H9 (cell line): ENCODE results near the gene NGFR. TPM values are rescaled to one million over a fixed set of nuclear protein-coding genes. Genes with fewer than 3 reads are reported as not detected.
A peak's percentile ranks its signal among the peaks of the same experiment; 100 is the strongest.

Experiments used
- DNase-seq: peaks from one replicate; pipeline ENCODE4 v3.0.0-alpha.2; 2017
- H2AFZ ChIP-seq: one replicate; pipeline ENCODE4 v1.6.1; 2013; ENCODE audit warnings: mild to moderate bottlenecking, low read length, control low read depth, moderate library complexity
- H2AK5ac ChIP-seq: 2 replicates; pipeline ENCODE4 v1.6.1; 2013; ENCODE audit warnings: low read length, control low read depth, mixed read lengths; ENCODE audit not compliant: insufficient read length
- H2BK120ac ChIP-seq: one replicate; pipeline ENCODE4 v1.6.1; 2013; ENCODE audit warnings: low read depth, mild to moderate bottlenecking, low read length, control low read depth, inconsistent platforms; ENCODE audit not compliant: poor library complexity, severe bottlenecking
- H2BK12ac ChIP-seq: 2 replicates; pipeline ENCODE4 v1.6.1; 2013; ENCODE audit warnings: low read length, control low read depth, mixed read lengths, low read depth; ENCODE audit not compliant: insufficient read length
- H2BK15ac ChIP-seq: 2 replicates; pipeline ENCODE4 v1.6.1; 2013; ENCODE audit warnings: low read depth, low read length, control low read depth
- H2BK20ac ChIP-seq: one replicate; pipeline ENCODE4 v1.6.1; 2013; ENCODE audit warnings: low read depth, mild to moderate bottlenecking, low read length, control low read depth, inconsistent platforms; ENCODE audit not compliant: poor library complexity, severe bottlenecking
- H2BK5ac ChIP-seq: 2 replicates; pipeline ENCODE4 v1.6.1; 2013; ENCODE audit warnings: low read length, control low read depth, mixed read lengths; ENCODE audit not compliant: insufficient read length
- H3K14ac ChIP-seq: 2 replicates; pipeline ENCODE4 v1.6.1; 2013; ENCODE audit warnings: low read length, control low read depth; ENCODE audit not compliant: insufficient read depth
- H3K18ac ChIP-seq: 2 replicates; pipeline ENCODE4 v1.6.1; 2013; ENCODE audit warnings: low read depth, mild to moderate bottlenecking, mixed read lengths, low read length, control low read depth; ENCODE audit not compliant: insufficient read length
- H3K23ac ChIP-seq: 2 replicates; pipeline ENCODE4 v1.6.1; 2013; ENCODE audit warnings: low read length, control low read depth, mixed read lengths, low read depth; ENCODE audit not compliant: insufficient read length
- H3K23me2 ChIP-seq: 2 replicates; pipeline ENCODE4 v1.6.1; 2013; ENCODE audit warnings: low read depth, mild to moderate bottlenecking, mixed read lengths, low read length, control low read depth; ENCODE audit not compliant: insufficient read length, poor library complexity, severe bottlenecking
- H3K27ac ChIP-seq: 2 replicates; pipeline ENCODE4 v1.5.1; 2013; ENCODE audit warnings: low read length, control low read depth, mixed read lengths, low read depth; ENCODE audit not compliant: insufficient read length
- H3K27me3 ChIP-seq: 2 replicates; pipeline ENCODE4 v1.6.1; 2013; ENCODE audit warnings: low read length, control low read depth, inconsistent platforms; ENCODE audit not compliant: insufficient read depth
- H3K4ac ChIP-seq: 2 replicates; pipeline ENCODE4 v1.6.1; 2013; ENCODE audit warnings: low read depth, mild to moderate bottlenecking, control low read depth, inconsistent platforms, low read length, moderate library complexity
- H3K4me1 ChIP-seq: 2 replicates; pipeline ENCODE4 v1.6.1; 2013; ENCODE audit warnings: low read length, control low read depth, inconsistent platforms; ENCODE audit not compliant: insufficient read depth
- H3K4me2 ChIP-seq: 2 replicates; pipeline ENCODE4 v1.6.1; 2013; ENCODE audit warnings: low read length, control low read depth, mixed read lengths; ENCODE audit not compliant: insufficient read length, insufficient read depth
- H3K56ac ChIP-seq: 2 replicates; pipeline ENCODE4 v1.6.1; 2013; ENCODE audit warnings: low read depth, mild to moderate bottlenecking, mixed read lengths, low read length, control low read depth; ENCODE audit not compliant: insufficient read length
- H3K79me1 ChIP-seq: 2 replicates; pipeline ENCODE4 v1.6.1; 2013; ENCODE audit warnings: low read depth, mild to moderate bottlenecking, moderate library complexity, low read length, control low read depth, inconsistent platforms; ENCODE audit not compliant: insufficient read depth, poor library complexity, severe bottlenecking
- H3K79me2 ChIP-seq: 2 replicates; pipeline ENCODE4 v1.6.1; 2013; ENCODE audit warnings: low read length, control low read depth, inconsistent platforms; ENCODE audit not compliant: insufficient read depth
- H3K9ac ChIP-seq: 2 replicates; pipeline ENCODE4 v1.6.1; 2013; ENCODE audit warnings: low read length, control low read depth, mixed read lengths; ENCODE audit not compliant: insufficient read length; ENCODE audit errors: extremely low read depth
- H3K9me3 ChIP-seq: one replicate; pipeline ENCODE4 v1.6.1; 2013; ENCODE audit warnings: low read depth, low read length, inconsistent platforms; ENCODE audit not compliant: control insufficient read depth
- H3T11ph ChIP-seq: one replicate; pipeline ENCODE4 v1.6.1; 2013; ENCODE audit warnings: mild to moderate bottlenecking, low read length, control low read depth, inconsistent platforms
- H4K20me1 ChIP-seq: one replicate; pipeline ENCODE4 v1.6.1; 2013; ENCODE audit not compliant: control insufficient read depth, insufficient read length, insufficient read depth
- H4K5ac ChIP-seq: 2 replicates; pipeline ENCODE4 v1.6.1; 2013; ENCODE audit warnings: low read depth, mild to moderate bottlenecking, mixed read lengths, low read length, control low read depth; ENCODE audit not compliant: insufficient read length
- H4K8ac ChIP-seq: replicated peaks from 2 replicates; pipeline ENCODE4 v1.6.1; 2013; ENCODE audit warnings: low read length, control low read depth, mixed read lengths, low read depth; ENCODE audit not compliant: insufficient read length
- H4K91ac ChIP-seq: 2 replicates; pipeline ENCODE4 v1.6.1; 2013; ENCODE audit warnings: low read depth, mild to moderate bottlenecking, moderate library complexity, mixed read lengths, low read length, control low read depth; ENCODE audit not compliant: insufficient read length
- H3K27ac Mint-ChIP-seq, 3 experiments: 2 replicates in 2 of 3; 3 replicates in 1 of 3; pipeline ENCODE4 v1.8.0; 2020 to 2021; ENCODE audit warnings: mixed read lengths in 3 of 3, mild to moderate bottlenecking in 1 of 3, moderate library complexity in 1 of 3
- H3K27me3 Mint-ChIP-seq: 2 replicates; pipeline ENCODE4 v1.8.0; 2021; ENCODE audit warnings: low read depth, mild to moderate bottlenecking, moderate library complexity, mixed read lengths
- H3K36me3 Mint-ChIP-seq, 3 experiments: 2 replicates in 2 of 3; 3 replicates in 1 of 3; pipeline ENCODE4 v1.8.0; 2020 to 2021; ENCODE audit warnings: low read depth in 3 of 3, mixed read lengths in 3 of 3; ENCODE audit not compliant: insufficient read depth in 1 of 3
- H3K4me1 Mint-ChIP-seq, 2 experiments: 2 replicates each; pipeline ENCODE4 v1.8.0; 2020; ENCODE audit warnings: mixed read lengths in 2 of 2
- H3K4me3 Mint-ChIP-seq, 2 experiments: 2 replicates in 1 of 2; 3 replicates in 1 of 2; pipeline ENCODE4 v1.8.0; 2020 to 2021; ENCODE audit warnings: mild to moderate bottlenecking in 2 of 2, mixed read lengths in 2 of 2, moderate library complexity in 1 of 2
- H3K9me3 Mint-ChIP-seq, 2 experiments: 2 replicates in 1 of 2; 3 replicates in 1 of 2; pipeline ENCODE4 v1.8.0; 2020; ENCODE audit warnings: mild to moderate bottlenecking in 2 of 2, mixed read lengths in 2 of 2, moderate library complexity in 1 of 2
- WGBS: extraction: QIAGEN DNeasy Blood & Tissue Kit; methylation state at CpG from one replicate; pipeline ENCODE4 v1.1.7; 2013; ENCODE audit warnings: missing lambda C conversion rate, low lambda C conversion rate, mixed read lengths; ENCODE audit not compliant: insufficient read length; ENCODE audit errors: extremely low coverage; 5-methylcytosine and 5-hydroxymethylcytosine counted together
- total RNA-seq: library from RNA; stranded (reverse); gene quantifications from 2 replicates; pipeline ENCODE4 v1.2.1, GENCODE V29; 2021
- TF ChIP-seq, protein P1 (sequence below): fragments of 200-600 bp; sonication (generic); conservative IDR thresholded peaks from 3 replicates; pipeline ENCODE4 v1.8.0; 2021; ENCODE audit warnings: antibody characterized with exemption, mild to moderate bottlenecking

The NGFR gene
- total RNA-seq, 1 experiment from 2014 or later = 9.6 TPM

DNA sequence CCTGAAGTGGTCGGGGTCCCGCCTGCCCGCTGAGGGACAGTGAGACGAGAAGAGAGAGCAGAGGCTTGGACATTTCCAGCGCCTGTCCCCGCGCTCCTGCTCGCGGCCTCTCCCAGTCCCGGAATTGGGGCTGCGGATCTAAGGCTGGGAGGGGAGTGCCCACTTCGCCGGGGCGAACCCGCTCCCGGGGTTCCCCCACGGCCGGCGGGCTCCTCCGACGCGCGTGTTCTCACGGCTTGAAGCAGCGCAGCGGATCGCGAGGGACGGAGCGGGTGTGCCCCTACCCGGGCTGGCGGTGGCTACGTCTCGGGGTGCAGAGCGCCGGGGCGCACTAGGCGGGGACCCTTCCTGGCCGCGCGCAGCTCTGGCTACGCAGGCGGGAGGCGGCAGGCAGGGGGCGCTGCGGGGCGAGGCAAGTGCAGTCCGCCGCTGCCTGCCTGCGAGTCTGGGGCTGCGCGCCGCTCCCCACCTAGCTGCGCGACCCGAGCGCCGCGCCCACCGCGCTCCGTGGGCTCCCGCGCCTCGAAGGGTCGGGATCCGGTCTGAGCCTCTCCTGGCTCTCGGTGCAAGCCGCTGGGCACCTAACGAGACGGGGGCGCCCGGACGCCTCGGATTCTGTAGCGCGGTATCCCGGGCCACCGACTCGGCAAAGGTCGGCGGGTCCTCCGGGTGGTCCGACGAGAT is 1.2 kb downstream of the NGFR start:
- no peaks in the 10 kb centered on the region for H4K20me1 ChIP-seq
- H3K4me1 ChIP-seq = no peaks in the 10 kb centered on the region; the same call in 1 of the 2 replicates
- DNase-seq = peak; percentile 86
- H2AFZ ChIP-seq = no peak overlapping the region
- no peak overlapping the region for H3K27ac ChIP-seq
- no peak overlapping the region for H2BK5ac ChIP-seq
- peaks cover 9% of the 10 kb centered on the region for H3K27me3 ChIP-seq
- H3K4ac ChIP-seq = no peak overlapping the region
- H4K91ac ChIP-seq = no peak overlapping the region
- H2BK12ac ChIP-seq = no peak overlapping the region
- no peak overlapping the region for H2AK5ac ChIP-seq
- H3K14ac ChIP-seq = no peak overlapping the region
- no peak overlapping the region for H3T11ph ChIP-seq
- no peak overlapping the region for H2BK120ac ChIP-seq
- no peak overlapping the region for H3K23ac ChIP-seq
- WGBS = no CpG with 5 or more reads among the region's 85 CpGs
- no peaks in the 10 kb centered on the region for H3K9me3 ChIP-seq
- H3K4me2 ChIP-seq = peak overlapping the region; percentile 60
- Mint-ChIP-seq H3K27ac (peak overlapping the region in 1 of 3 experiments; percentile 77; a peak in 1 of 7 replicates), H3K4me1 (peaks cover 31 to 41% of the 10 kb centered on the region in 2 experiments), H3K9me3 (no peaks in the 10 kb centered on the region; a peak in 1 of 5 replicates), H3K36me3 (no peaks in the 10 kb centered on the region; a peak in 2 of 7 replicates), H3K27me3 (peaks cover 89% of the 10 kb centered on the region), H3K4me3 (peak overlapping the region; percentile 68 to 95)
- no peak overlapping the region for H2BK20ac ChIP-seq
- no peak overlapping the region for H3K18ac ChIP-seq
- peaks cover 26% of the 10 kb centered on the region for H3K23me2 ChIP-seq
- H4K8ac ChIP-seq = no peak overlapping the region
- no peak overlapping the region for H3K9ac ChIP-seq
- H2BK15ac ChIP-seq = no peak overlapping the region
- H4K5ac ChIP-seq = no peak overlapping the region
- no peak overlapping the region for H3K56ac ChIP-seq
- TF ChIP-seq, protein P1, sequence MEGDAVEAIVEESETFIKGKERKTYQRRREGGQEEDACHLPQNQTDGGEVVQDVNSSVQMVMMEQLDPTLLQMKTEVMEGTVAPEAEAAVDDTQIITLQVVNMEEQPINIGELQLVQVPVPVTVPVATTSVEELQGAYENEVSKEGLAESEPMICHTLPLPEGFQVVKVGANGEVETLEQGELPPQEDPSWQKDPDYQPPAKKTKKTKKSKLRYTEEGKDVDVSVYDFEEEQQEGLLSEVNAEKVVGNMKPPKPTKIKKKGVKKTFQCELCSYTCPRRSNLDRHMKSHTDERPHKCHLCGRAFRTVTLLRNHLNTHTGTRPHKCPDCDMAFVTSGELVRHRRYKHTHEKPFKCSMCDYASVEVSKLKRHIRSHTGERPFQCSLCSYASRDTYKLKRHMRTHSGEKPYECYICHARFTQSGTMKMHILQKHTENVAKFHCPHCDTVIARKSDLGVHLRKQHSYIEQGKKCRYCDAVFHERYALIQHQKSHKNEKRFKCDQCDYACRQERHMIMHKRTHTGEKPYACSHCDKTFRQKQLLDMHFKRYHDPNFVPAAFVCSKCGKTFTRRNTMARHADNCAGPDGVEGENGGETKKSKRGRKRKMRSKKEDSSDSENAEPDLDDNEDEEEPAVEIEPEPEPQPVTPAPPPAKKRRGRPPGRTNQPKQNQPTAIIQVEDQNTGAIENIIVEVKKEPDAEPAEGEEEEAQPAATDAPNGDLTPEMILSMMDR = peak; percentile 95
- H3K79me2 ChIP-seq = no peaks in the 10 kb centered on the region
- H3K79me1 ChIP-seq = no peaks in the 10 kb centered on the region
